ENCODE results near the gene CDHR5. TPM values are rescaled to one million over a fixed set of nuclear protein-coding genes. Genes with fewer than 3 reads are reported as not detected.

CDHR5 gene
- total RNA-seq, 1 experiment from 2014 or later = not detected

- Mint-ChIP-seq H3K27ac (ENCODE audit: low read depth, unreplicated experiment) (no peak overlapping the region), H3K4me3 (ENCODE audit: unreplicated experiment) (peak overlapping the region; percentile 63), H3K36me3 (ENCODE audit: insufficient read depth, unreplicated experiment) (peaks cover 4% of the 10 kb centered on the region), H3K9me3 (ENCODE audit: unreplicated experiment) (no peaks in the 10 kb centered on the region), H3K27me3 (ENCODE audit: insufficient read depth, unreplicated experiment) (no peaks in the 10 kb centered on the region), H3K4me1 (ENCODE audit: insufficient read depth, unreplicated experiment) (peaks cover 2% of the 10 kb centered on the region)
- ChIA-PET POLR2A (interaction anchor here (0.5 to 2.3 kb wide), 9 partner anchors 9 to 360 kb away, joined by 3 to 11 read pairs (median 4); partner anchors contain the start of genes HRAS, LMNTD2 and RNH1), CTCF (no interaction called here)
- intact Hi-C loops (cut with micrococcal nuclease) = loop anchor here (10.0 kb wide), 2 partner anchors 45 to 155 kb away; partner anchors contain the start of gene IRF7
- no TSS peak for BruUV-seq (replicated peaks)
- TF ChIP-seq CTCF (IDR thresholded peaks at IDR 0.05; ENCODE audit: unreplicated experiment) = no peak
- DNase-seq (ENCODE audit: unreplicated experiment) = no peak
These were observed 55.4 kb downstream of the CDHR5 start for GRCh38 chr11:569158-569885.

- intact Hi-C loops (cut with micrococcal nuclease) = loop anchor here (10.0 kb wide), 2 partner anchors 46 to 156 kb away; partner anchors contain the start of gene IRF7
- Mint-ChIP-seq H3K4me1 (ENCODE audit: insufficient read depth, unreplicated experiment) (no peaks in the 10 kb centered on the region), H3K27me3 (ENCODE audit: insufficient read depth, unreplicated experiment) (no peaks in the 10 kb centered on the region), H3K27ac (ENCODE audit: low read depth, unreplicated experiment) (no peak overlapping the region), H3K9me3 (ENCODE audit: unreplicated experiment) (no peaks in the 10 kb centered on the region), H3K4me3 (ENCODE audit: unreplicated experiment) (peak overlapping the region; percentile 70), H3K36me3 (ENCODE audit: insufficient read depth, unreplicated experiment) (peaks cover 9% of the 10 kb centered on the region)
- ChIA-PET POLR2A (interaction anchor here (0.5 to 2.3 kb wide), 15 partner anchors 7 to 359 kb away, joined by 3 to 11 read pairs (median 3); partner anchors contain the start of genes HRAS, LMNTD2, PHRF1 and RNH1), CTCF (interaction anchor here (0.6 kb wide), 2 partner anchors 62 to 976 kb away, joined by 3 to 4 read pairs; no protein-coding TSS in a partner anchor)
- BruUV-seq (replicated peaks) = no TSS peak
- peak; percentile 91 for DNase-seq (ENCODE audit: unreplicated experiment)
- TF ChIP-seq CTCF (IDR thresholded peaks at IDR 0.05; ENCODE audit: unreplicated experiment) = no peak
These were observed 56.2 kb downstream of the CDHR5 start for GRCh38 chr11:568306-569157.

GRCh38 chr11:567629-568292 lies 57.0 kb downstream of the CDHR5 start:
- no peaks in the 10 kb centered on the region for H3K4me1 Mint-ChIP-seq (ENCODE audit: insufficient read depth, unreplicated experiment)
- no peaks in the 10 kb centered on the region for H3K9me3 Mint-ChIP-seq (ENCODE audit: unreplicated experiment)
- POLR2A ChIA-PET = interaction anchor here (0.7 to 2.3 kb wide), 13 partner anchors 8 to 241 kb away, joined by 3 to 11 read pairs (median 4); partner anchors contain the start of genes HRAS, LMNTD2 and PHRF1
- DNase-seq (ENCODE audit: unreplicated experiment) = no peak
- H3K4me3 Mint-ChIP-seq (ENCODE audit: unreplicated experiment) = peak overlapping the region; percentile 70
- peaks cover 12% of the 10 kb centered on the region for H3K36me3 Mint-ChIP-seq (ENCODE audit: insufficient read depth, unreplicated experiment)
- TF ChIP-seq CTCF (IDR thresholded peaks at IDR 0.05; ENCODE audit: unreplicated experiment) = no peak
- intact Hi-C loops (cut with micrococcal nuclease) = loop anchor here (10.0 kb wide), 2 partner anchors 47 to 157 kb away; partner anchors contain the start of gene IRF7
- CTCF ChIA-PET = interaction anchor here (0.6 kb wide), 3 partner anchors 61 to 977 kb away, joined by 3 to 4 read pairs (median 3); no protein-coding TSS in a partner anchor
- no TSS peak for BruUV-seq (replicated peaks)
- H3K27ac Mint-ChIP-seq (ENCODE audit: low read depth, unreplicated experiment) = no peak overlapping the region
- no peaks in the 10 kb centered on the region for H3K27me3 Mint-ChIP-seq (ENCODE audit: insufficient read depth, unreplicated experiment)

All from MCF 10A (cell line).